BLaER1 treated with 17β-estradiol and CSF1 and Interleukin-3, amounts not matched to agents 10 nM and 100 nM (cell line): ENCODE results near the gene MATN3.

Source experiments
- H3K27ac ChIP-seq, 11 experiments: shearing (Covaris generic); formaldehyde crosslinking; 2 replicates each; pipeline ENCODE4 v1.8.1; 2022
- H3K27me3 ChIP-seq, 11 experiments: shearing (Covaris generic); formaldehyde crosslinking; 2 replicates each; pipeline ENCODE4 v1.8.1; 2022
- H3K36me3 ChIP-seq, 11 experiments: shearing (Covaris generic); formaldehyde crosslinking; 2 replicates each; pipeline ENCODE4 v1.8.1; 2022
- H3K4me1 ChIP-seq, 10 experiments: shearing (Covaris generic); formaldehyde crosslinking; 2 replicates each; pipeline ENCODE4 v1.8.1; 2022
- H3K4me2 ChIP-seq, 11 experiments: shearing (Covaris generic); formaldehyde crosslinking; 2 replicates each; pipeline ENCODE4 v1.8.1; 2022
- H3K4me3 ChIP-seq, 10 experiments: shearing (Covaris generic); formaldehyde crosslinking; 2 replicates each; pipeline ENCODE4 v1.8.1; 2022
- H3K9ac ChIP-seq, 11 experiments: shearing (Covaris generic); formaldehyde crosslinking; 2 replicates each; pipeline ENCODE4 v1.8.1; 2022
- H3K9me3 ChIP-seq, 11 experiments: shearing (Covaris generic); formaldehyde crosslinking; replicated peaks in 1 of 11; 2 replicates each; pipeline ENCODE4 v1.8.1; 2022
- H4K20me1 ChIP-seq, 11 experiments: shearing (Covaris generic); formaldehyde crosslinking; 2 replicates each; pipeline ENCODE4 v1.8.1; 2022
- Cebpa-rat ChIP-seq, 11 experiments: shearing (Covaris generic); IDR thresholded peaks; 2 replicates each; pipeline ENCODE4 v1.8.1; 2022

Gene MATN3

GRCh38 chr2:20001361-20001863 lies 11.1 kb downstream of the MATN3 start:
- Histone ChIP-seq H3K4me2 (no peak overlapping the region), H3K36me3 (no peaks in the 10 kb centered on the region), H3K4me3 (no peak overlapping the region), H3K9ac (no peak overlapping the region), H4K20me1 (no peaks in the 10 kb centered on the region), H3K27me3 (no peaks in the 10 kb centered on the region), H3K27ac (no peak overlapping the region), H3K9me3 (no peaks in the 10 kb centered on the region), H3K4me1 (no peaks in the 10 kb centered on the region)
- no peak for TF ChIP-seq Cebpa-rat (IDR thresholded peaks at IDR 0.05)

- Histone ChIP-seq H3K27ac (no peak overlapping the region), H3K36me3 (no peaks in the 10 kb centered on the region), H4K20me1 (no peaks in the 10 kb centered on the region), H3K4me2 (no peak overlapping the region), H3K4me1 (peaks cover 0 to 4% (median 0%) of the 10 kb centered on the region in 10 experiments; a peak in 1 of 20 replicates), H3K4me3 (no peak overlapping the region), H3K9ac (no peak overlapping the region), H3K27me3 (peaks cover 15 to 28% (median 25%) of the 10 kb centered on the region in 11 experiments), H3K9me3 (peaks cover 12 to 22% (median 16%) of the 10 kb centered on the region in 11 experiments)
- TF ChIP-seq Cebpa-rat (IDR thresholded peaks at IDR 0.05) = no peak
Observed at GRCh38 chr2:19993731-19994130, 18.7 kb downstream of the MATN3 start.

DNA sequence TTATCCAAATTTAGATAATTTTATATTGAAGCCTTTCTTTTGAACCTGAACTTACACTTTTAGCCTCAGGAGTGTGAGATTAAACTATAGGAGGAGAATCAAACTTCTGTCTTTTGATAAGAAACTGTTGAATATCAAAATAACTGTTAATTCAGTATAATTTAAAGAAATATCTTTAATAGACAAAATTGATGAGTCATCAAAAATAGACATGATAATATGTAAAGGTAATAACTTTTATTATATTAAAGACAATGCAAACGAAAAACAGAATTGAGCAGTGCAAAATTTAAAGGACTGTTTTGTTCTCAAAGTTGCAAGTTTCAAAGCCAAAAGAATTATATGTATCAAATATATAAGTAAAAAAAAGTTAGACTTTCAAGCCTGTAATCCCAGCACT lies 20.6 kb downstream of the MATN3 start:
- TF ChIP-seq Cebpa-rat (IDR thresholded peaks at IDR 0.05) = no peak
- Histone ChIP-seq H3K36me3 (no peaks in the 10 kb centered on the region), H4K20me1 (no peaks in the 10 kb centered on the region), H3K9me3 (peaks cover 12 to 22% (median 16%) of the 10 kb centered on the region in 11 experiments), H3K4me3 (no peak overlapping the region), H3K4me2 (no peak overlapping the region), H3K27ac (no peak overlapping the region), H3K9ac (no peak overlapping the region), H3K27me3 (peaks cover 15 to 35% (median 26%) of the 10 kb centered on the region in 11 experiments), H3K4me1 (peaks cover 0 to 4% (median 0%) of the 10 kb centered on the region in 10 experiments; a peak in 1 of 20 replicates)

DNA sequence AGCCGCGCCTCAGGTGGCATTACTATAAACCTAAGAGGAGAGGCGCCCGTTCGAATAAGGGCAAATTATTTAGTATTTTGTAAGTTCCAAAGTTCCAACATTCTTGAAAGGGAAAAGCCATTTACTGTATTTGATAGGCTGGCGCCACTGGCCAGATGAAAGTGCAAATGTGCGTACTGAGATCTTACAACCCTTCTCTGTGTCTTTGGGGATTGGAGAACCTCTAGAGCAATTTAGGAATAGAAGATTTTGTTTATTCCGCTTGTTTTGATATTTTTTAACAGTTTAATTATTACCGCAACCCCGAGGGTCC lies 22.1 kb downstream of the MATN3 start:
- Histone ChIP-seq H3K27me3 (peaks cover 15 to 35% (median 26%) of the 10 kb centered on the region in 11 experiments), H3K4me2 (peak overlapping the region in 6 of 11 experiments; percentile 45 to 58 (median 54); a peak in 9 of 22 replicates), H3K27ac (no peak overlapping the region), H3K9me3 (peaks cover 12 to 22% (median 16%) of the 10 kb centered on the region in 11 experiments), H3K9ac (no peak overlapping the region), H3K4me3 (peak overlapping the region in 8 of 10 experiments; percentile 19 to 60 (median 40); a peak in 9 of 20 replicates), H4K20me1 (no peaks in the 10 kb centered on the region), H3K4me1 (peaks cover 0 to 4% (median 0%) of the 10 kb centered on the region in 10 experiments; a peak in 1 of 20 replicates), H3K36me3 (no peaks in the 10 kb centered on the region)
- no peak for TF ChIP-seq Cebpa-rat (IDR thresholded peaks at IDR 0.05)

GRCh38 chr2:19989667-19990415 lies 22.6 kb downstream of the MATN3 start, which contains the start of gene WDR35:
WDR35 (minus strand) TSS chr2:19990105; CDS start chr2:19990015, 90 bp downstream.
- TF ChIP-seq Cebpa-rat (IDR thresholded peaks at IDR 0.05) = no peak
- no peak within 1 kb of the TSS for H3K27ac ChIP-seq

DNA sequence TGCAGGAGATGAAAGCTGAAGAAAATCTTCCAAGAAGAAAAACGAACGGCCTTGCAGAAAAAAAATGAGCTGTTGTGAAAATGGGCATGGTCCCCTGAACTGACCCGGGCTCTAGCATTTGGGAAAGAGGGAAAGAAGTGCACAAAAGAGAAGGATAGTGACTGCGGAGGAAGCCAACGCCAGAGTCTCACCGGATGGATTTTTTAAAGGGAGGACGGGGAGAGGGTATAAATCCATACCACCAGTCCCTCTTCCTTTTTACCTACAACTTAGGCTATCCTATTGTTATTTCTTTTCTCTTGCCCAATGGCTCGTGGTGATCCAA lies 23.2 kb downstream of the MATN3 start:
- H3K9me3 ChIP-seq = peaks cover 12 to 22% (median 16%) of the 10 kb centered on the region in 11 experiments
- peak overlapping the region in 1 of 10 experiments; percentile 55; a peak in 2 of 20 replicates for H3K4me3 ChIP-seq
- no peaks in the 10 kb centered on the region for H3K36me3 ChIP-seq
- H3K4me1 ChIP-seq = peaks cover 0 to 4% (median 0%) of the 10 kb centered on the region in 10 experiments; a peak in 1 of 20 replicates
- no peaks in the 10 kb centered on the region for H4K20me1 ChIP-seq
- peak overlapping the region in 1 of 11 experiments; percentile 55; a peak in 2 of 22 replicates for H3K4me2 ChIP-seq
- no peak for TF ChIP-seq Cebpa-rat (IDR thresholded peaks at IDR 0.05)
- H3K9ac ChIP-seq = no peak overlapping the region
- no peak overlapping the region for H3K27ac ChIP-seq
- peaks cover 15 to 35% (median 26%) of the 10 kb centered on the region in 11 experiments for H3K27me3 ChIP-seq

More at GRCh38 chr2:19989667-19990415, 22.6 kb downstream of the MATN3 start, which contains the start of gene WDR35:
- H3K4me1 ChIP-seq = peaks cover 0 to 4% (median 0%) of the 10 kb centered on the region in 10 experiments; a peak in 1 of 20 replicates
- peak within 1 kb of the TSS; percentile 9 to 60 (median 35); a peak in 14 of 20 replicates for H3K4me3 ChIP-seq
- no peaks in the 10 kb centered on the region for H4K20me1 ChIP-seq
- H3K9ac ChIP-seq = no peak within 1 kb of the TSS
- peak within 1 kb of the TSS in 10 of 11 experiments; percentile 28 to 58 (median 48); a peak in 17 of 22 replicates for H3K4me2 ChIP-seq
- H3K27me3 ChIP-seq = peaks cover 15 to 35% (median 26%) of the 10 kb centered on the region in 11 experiments
- peaks cover 12 to 22% (median 16%) of the 10 kb centered on the region in 11 experiments for H3K9me3 ChIP-seq
- H3K36me3 ChIP-seq = no peaks in the 10 kb centered on the region

GRCh38 chr2:19988600-19988999 lies 23.9 kb downstream of the MATN3 start:
- H3K36me3 ChIP-seq = no peaks in the 10 kb centered on the region
- H3K27ac ChIP-seq = no peak overlapping the region
- H4K20me1 ChIP-seq = no peaks in the 10 kb centered on the region
- H3K4me2 ChIP-seq = no peak overlapping the region
- H3K4me1 ChIP-seq = peaks cover 0 to 4% (median 0%) of the 10 kb centered on the region in 10 experiments; a peak in 1 of 20 replicates
- H3K9me3 ChIP-seq = peaks cover 12 to 22% (median 16%) of the 10 kb centered on the region in 11 experiments
- no peak for TF ChIP-seq Cebpa-rat (IDR thresholded peaks at IDR 0.05)
- H3K9ac ChIP-seq = no peak overlapping the region
- peaks cover 15 to 35% (median 26%) of the 10 kb centered on the region in 11 experiments for H3K27me3 ChIP-seq
- no peak overlapping the region for H3K4me3 ChIP-seq

- no peaks in the 10 kb centered on the region for H4K20me1 ChIP-seq
- H3K36me3 ChIP-seq = no peaks in the 10 kb centered on the region
- H3K9ac ChIP-seq = no peak overlapping the region
- no peak overlapping the region for H3K4me3 ChIP-seq
- H3K4me1 ChIP-seq = peaks cover 0 to 4% (median 0%) of the 10 kb centered on the region in 10 experiments; a peak in 1 of 20 replicates
- no peak for TF ChIP-seq Cebpa-rat (IDR thresholded peaks at IDR 0.05)
- peaks cover 12 to 22% (median 16%) of the 10 kb centered on the region in 11 experiments for H3K9me3 ChIP-seq
- no peak overlapping the region for H3K27ac ChIP-seq
- no peak overlapping the region for H3K4me2 ChIP-seq
- H3K27me3 ChIP-seq = peaks cover 15 to 35% (median 26%) of the 10 kb centered on the region in 11 experiments
Observed at GRCh38 chr2:19987936-19988335, 24.5 kb downstream of the MATN3 start.

- Histone ChIP-seq H3K9ac (no peak overlapping the region), H3K4me1 (no peaks in the 10 kb centered on the region), H3K27ac (no peak overlapping the region), H3K4me2 (no peak overlapping the region), H3K4me3 (no peak overlapping the region), H3K36me3 (no peaks in the 10 kb centered on the region), H4K20me1 (no peaks in the 10 kb centered on the region), H3K27me3 (no peaks in the 10 kb centered on the region), H3K9me3 (no peaks in the 10 kb centered on the region)
- TF ChIP-seq Cebpa-rat (IDR thresholded peaks at IDR 0.05) = no peak
Observed at GRCh38 chr2:19982268-19982667, 30.2 kb downstream of the MATN3 start.
